HG02884 (cell line): ENCODE results near the gene HOXA11.

Experiments used
- ATAC-seq: cut with Tn5 transposase; IDR thresholded peaks from one replicate; pipeline ENCODE4 v1.9.1; 2021; ENCODE audit warnings: mild to moderate bottlenecking, moderate library complexity; ENCODE audit not compliant: unreplicated experiment

Gene HOXA11

GRCh38 chr7:27185013-27185853, at the start of gene HOXA11:
Gene HOXA11, minus strand, starts transcription at chr7:27185232. Its CDS starts 88 bp downstream, at chr7:27185144.
- no peak for ATAC-seq

DNA sequence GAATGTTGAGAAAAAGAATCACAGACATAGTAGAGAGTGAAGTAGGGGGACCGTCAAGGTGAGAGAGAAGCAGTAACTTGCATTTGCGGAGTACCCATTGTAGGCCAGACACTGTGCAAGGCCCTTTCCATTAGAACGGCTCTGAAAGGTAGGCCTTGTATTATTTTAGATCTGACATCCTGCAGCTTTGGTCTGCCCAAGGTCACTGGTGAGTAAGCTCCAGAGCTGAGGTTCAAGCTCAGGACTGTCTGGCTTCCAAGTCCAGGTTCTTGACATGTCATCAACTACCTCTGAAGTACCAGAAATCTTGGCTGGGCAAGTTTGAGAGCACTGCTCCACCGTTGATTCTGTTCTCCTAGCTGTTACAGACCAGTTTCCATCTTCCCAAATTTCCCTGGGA, 44.4 kb upstream of the HOXA11 start:
- no peak for ATAC-seq

DNA sequence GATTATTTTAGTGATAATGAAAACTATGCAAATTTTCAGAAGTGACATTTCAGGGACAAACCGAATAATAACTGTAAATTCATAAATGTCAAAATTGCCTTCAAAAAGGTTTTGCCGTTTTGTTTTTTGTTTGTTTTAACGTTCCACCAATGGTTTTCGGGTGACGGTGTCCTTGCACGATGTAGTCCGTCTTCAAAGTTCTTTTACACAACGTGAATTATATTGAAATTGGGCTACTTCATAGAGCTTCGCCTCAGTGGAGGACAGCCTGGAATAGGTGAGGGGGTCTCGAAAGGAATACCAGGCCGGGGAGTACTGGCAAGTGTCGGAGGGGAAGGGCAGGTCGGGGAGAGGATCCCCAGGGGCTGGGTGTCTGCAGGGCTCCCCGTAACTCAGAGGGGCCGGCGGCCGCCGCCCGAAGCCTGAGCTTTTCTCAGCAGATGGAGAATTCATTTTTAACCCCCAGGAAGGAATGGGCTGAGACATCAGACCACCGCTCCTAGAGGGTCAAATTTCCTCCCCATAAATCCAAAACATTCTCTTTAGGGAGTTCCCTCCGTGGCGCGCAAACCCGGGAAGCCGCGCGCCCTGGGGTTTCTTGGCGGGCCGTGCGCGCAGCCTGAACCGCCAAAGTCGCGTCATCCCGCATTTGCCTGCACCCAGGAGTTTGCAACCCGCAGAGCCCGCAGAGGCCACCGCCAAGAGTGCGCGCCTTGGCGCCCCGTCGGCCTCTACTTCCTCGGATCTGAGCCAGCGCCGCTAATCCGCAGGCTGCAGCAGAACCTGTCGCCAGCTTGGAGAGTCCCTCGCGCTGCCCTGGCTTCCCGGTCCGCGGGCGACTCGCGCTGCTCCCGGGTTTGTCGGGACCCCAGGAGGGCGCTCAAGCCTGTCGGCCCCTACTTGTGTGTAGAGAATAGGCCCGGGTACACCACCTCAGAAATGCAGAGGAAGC, 40.2 kb upstream of the HOXA11 start:
- ATAC-seq, result no peak

GRCh38 chr7:27223941-27224575, 39.0 kb upstream of the HOXA11 start:
- ATAC-seq, result no peak

- no peak for ATAC-seq
Observed at GRCh38 chr7:27221201-27221797, 36.3 kb upstream of the HOXA11 start.

- ATAC-seq, result no peak
Observed at GRCh38 chr7:27220440-27220955, 35.5 kb upstream of the HOXA11 start.

GRCh38 chr7:27219821-27220220, 34.8 kb upstream of the HOXA11 start:
- ATAC-seq, result no peak

DNA sequence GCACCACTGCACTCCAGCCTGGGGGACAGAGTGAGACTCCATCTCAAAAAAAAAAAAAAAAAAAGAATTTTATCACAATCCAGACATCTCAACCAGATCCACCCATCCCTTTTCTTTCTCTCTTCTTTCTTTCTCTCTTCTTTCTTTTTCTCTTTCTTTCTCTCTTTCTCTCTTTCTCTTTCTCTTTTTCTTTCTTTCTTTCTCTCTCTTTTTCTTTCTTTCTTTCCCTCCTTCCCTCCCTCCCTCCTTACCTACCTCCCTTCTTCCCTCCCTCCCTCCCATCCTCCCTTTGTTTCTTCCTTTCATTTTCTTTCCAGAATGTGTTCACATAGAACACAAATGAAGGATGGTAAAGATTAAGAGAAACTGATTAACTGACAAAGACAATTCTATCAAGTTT, 32.9 kb upstream of the HOXA11 start:
- ATAC-seq, result no peak

GRCh38 chr7:27215356-27215755, 30.3 kb upstream of the HOXA11 start:
- no peak for ATAC-seq

GRCh38 chr7:27214239-27214950, 29.4 kb upstream of the HOXA11 start:
- no peak for ATAC-seq

DNA sequence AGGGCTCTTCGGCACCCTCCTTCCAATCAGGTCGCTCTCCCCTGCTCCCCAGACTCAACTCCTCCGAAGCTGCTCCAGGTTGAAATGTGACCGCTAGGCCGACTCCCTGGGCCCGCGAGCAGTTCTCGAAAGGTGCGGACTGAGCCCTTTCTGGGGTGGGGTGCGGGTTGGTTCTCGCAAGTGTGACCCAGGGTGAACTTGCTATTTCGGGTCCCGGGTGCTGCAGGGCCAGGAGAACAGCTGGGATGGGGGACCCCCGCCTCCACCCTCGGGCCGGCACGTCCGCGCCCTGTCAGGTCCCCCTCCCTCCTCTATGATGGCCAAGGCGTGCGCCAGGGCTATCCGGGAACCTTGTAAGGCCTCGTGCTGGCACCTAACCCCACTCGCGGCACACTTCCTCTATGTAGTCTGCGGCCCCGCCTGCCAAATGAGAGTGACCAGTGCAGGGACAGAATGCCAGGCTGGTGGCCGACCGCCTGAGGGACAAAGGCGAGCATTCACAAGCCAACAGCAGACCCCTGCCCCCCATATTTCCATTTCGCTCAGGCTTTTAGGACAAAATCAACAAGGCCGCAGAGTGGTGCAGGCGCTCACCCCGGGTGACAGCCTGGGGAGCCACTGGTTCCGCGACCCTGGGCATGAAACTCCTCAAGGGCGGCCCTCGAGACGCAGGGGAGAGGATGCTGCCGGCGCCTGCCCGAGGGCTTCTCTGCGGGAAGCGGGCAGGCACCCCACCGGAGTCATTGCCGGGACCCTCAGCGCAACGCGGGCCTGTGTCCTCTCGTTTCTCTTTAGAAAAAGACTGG, 28.6 kb upstream of the HOXA11 start:
- ATAC-seq, result no peak

DNA sequence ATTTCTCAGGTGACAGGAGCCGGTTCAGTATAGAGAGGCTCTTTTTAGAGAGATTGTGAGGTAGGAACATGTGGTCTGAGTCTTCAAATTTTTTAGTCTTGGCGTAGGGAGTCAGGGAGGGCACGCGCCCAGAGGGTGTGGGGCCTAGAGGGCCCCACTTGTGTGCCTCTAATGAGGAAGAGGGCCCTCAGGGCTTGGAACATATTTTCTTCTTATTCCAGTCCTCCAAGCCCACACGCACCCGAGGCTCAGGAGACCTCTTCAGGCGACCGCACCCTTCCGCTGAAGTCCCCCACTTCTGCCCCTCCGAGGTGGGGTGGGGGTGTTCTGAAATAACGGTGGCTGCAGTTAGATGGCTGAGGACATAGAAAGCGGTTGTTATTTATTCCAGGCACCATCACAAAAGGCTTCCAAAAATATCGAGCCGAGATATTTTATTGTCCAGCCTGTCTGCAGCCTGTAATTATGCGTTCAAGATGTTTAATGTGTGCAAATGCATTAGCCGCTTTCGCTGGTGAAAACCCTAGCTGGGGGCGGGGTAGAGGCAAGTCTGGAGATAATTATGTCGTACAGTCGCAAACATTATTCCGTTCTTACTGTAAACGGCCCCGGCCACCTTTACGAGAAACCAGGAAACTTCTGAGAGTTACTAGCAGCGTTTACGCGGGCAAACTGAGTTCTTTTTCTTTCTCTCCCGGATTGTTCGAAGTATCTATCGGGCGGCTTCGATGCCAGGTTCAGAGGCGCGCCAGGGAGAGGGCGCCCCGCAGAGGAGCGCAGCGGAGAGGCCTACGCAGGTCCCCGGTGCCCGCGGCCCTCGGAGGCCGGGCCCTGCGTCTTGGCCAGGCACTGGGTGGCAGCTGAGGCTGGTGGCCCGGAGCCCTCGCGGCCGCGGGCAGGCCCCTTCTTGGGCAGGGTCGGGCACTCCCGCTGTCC, 27.7 kb upstream of the HOXA11 start:
- no peak for ATAC-seq

- no peak for ATAC-seq
Observed at GRCh38 chr7:27211764-27212204, 26.8 kb upstream of the HOXA11 start.

DNA sequence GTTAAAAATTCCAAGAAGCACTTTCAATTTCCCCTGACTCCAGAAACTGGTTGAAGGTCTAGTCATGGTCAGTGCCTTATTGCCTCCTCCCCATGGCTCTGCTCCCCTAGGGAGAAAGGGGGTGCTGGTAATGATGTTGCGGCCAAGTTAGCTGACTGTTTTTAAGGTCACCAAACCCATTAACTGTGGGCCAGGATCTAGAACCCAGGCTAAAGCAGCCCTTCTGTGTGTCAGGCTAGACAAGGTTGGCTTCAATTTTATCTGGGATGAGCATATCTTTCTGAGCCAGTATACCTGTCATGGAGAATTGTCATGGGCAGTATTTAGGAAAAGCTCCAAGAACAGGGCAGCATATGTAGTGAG, 26.0 kb upstream of the HOXA11 start:
- ATAC-seq, result no peak

DNA sequence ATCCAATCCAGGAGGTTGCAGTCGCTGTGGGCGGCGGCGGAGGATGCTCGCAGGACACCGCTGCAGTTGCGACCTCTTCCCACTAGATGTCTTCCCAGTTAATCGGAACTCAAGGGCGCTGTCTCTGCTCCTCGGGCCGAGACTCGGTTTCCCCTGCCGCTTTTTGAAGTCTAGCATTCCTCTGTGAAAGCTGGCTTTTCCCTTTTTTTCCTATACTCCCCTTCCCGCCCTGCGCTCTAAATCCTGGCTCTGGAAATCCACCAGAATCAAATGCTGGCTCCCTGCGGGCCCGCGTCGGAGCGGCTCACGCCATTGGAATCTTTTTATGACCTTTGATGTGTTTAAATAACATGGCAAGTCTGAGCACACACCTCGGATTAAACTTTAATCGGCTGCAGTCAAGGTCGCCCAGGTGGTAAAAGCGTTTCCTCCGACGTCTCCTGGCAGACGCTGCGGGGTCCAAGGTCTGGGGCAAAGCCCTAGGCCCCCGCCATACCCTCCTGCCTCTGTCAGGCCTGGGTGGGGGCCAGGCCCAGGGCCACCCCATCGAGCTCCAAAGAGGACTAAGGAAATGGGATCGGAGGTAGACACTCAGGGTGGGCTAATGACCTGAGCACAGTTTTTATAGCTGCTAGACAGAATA, 25.5 kb upstream of the HOXA11 start:
- no peak for ATAC-seq

GRCh38 chr7:27209933-27210440, 25.0 kb upstream of the HOXA11 start:
- no peak for ATAC-seq

DNA sequence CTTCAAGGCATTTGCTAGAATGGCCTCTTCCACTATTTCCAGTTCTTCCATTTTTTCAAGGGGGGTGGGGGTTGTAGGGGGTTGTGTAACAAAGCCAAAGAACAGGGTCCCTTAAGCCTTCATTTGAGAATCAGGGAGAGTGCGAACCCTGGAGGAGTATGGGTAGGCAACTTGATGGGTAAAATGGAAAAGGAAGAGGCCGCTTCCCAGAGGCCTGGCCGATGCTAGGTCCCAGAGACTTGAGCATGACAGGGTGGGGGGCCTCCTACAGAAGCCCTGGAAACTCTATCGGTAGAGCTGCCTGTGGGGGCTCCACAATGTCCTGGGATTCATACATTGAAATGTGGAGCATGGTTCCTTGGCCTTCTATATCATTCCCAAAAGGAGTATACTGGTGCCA, 24.0 kb upstream of the HOXA11 start:
- ATAC-seq, result no peak
